ENCODE measurements around the gene LRGUK.

The LRGUK gene

GRCh38 chr7:134245253-134245652, 118.1 kb downstream of the LRGUK start:
- Histone ChIP-seq H3K4me1 (ENCODE audit: control insufficient read depth, insufficient read depth, low read length, poor library complexity, severe bottlenecking) (no peaks in the 10 kb centered on the region), H3K9me3 (ENCODE audit: control insufficient read depth, low read length) (no peaks in the 10 kb centered on the region), H3K27ac (ENCODE audit: low read depth, low read length, severe bottlenecking) (no peak overlapping the region), H3K4me3 (ENCODE audit: extremely low read depth, insufficient read depth, low read length, poor library complexity, severe bottlenecking) (no peak overlapping the region), H3K36me3 (ENCODE audit: control insufficient read depth, insufficient read depth, low read length) (no peaks in the 10 kb centered on the region)
- 100% methylated on average over 2 of the region's 2 CpGs; no CpG with 5 or more reads in 1 of the 2 experiments for WGBS, 2 experiments (ENCODE audit: insufficient coverage in 2 of 2)

GRCh38 chr7:134246347-134246746, 119.2 kb downstream of the LRGUK start:
- no peaks in the 10 kb centered on the region for H3K4me1 ChIP-seq (ENCODE audit: control insufficient read depth, insufficient read depth, low read length, poor library complexity, severe bottlenecking)
- H3K4me3 ChIP-seq (ENCODE audit: extremely low read depth, insufficient read depth, low read length, poor library complexity, severe bottlenecking): no peak overlapping the region
- no peaks in the 10 kb centered on the region for H3K36me3 ChIP-seq (ENCODE audit: control insufficient read depth, insufficient read depth, low read length)
- no peak overlapping the region for H3K27ac ChIP-seq (ENCODE audit: low read depth, low read length, severe bottlenecking)
- WGBS, 2 experiments (ENCODE audit: insufficient coverage in 2 of 2): 80% methylated on average over 1 of the region's 3 CpGs; no CpG with 5 or more reads in 1 of the 2 experiments
- H3K9me3 ChIP-seq (ENCODE audit: control insufficient read depth, low read length): no peaks in the 10 kb centered on the region

- Histone ChIP-seq H3K4me3 (ENCODE audit: extremely low read depth, insufficient read depth, low read length, poor library complexity, severe bottlenecking) (no peak overlapping the region), H3K36me3 (ENCODE audit: control insufficient read depth, insufficient read depth, low read length) (no peaks in the 10 kb centered on the region), H3K27ac (ENCODE audit: low read depth, low read length, severe bottlenecking) (no peak overlapping the region), H3K9me3 (ENCODE audit: control insufficient read depth, low read length) (no peaks in the 10 kb centered on the region), H3K4me1 (ENCODE audit: control insufficient read depth, insufficient read depth, low read length, poor library complexity, severe bottlenecking) (no peaks in the 10 kb centered on the region)
- WGBS, 2 experiments (ENCODE audit: insufficient coverage in 2 of 2): no CpG with 5 or more reads among the region's 2 CpGs
Observed at GRCh38 chr7:134246761-134247160, 119.6 kb downstream of the LRGUK start.

GRCh38 chr7:134248196-134248595, 121.1 kb downstream of the LRGUK start:
- Histone ChIP-seq H3K9me3 (ENCODE audit: control insufficient read depth, low read length) (no peaks in the 10 kb centered on the region), H3K4me3 (ENCODE audit: extremely low read depth, insufficient read depth, low read length, poor library complexity, severe bottlenecking) (no peak overlapping the region), H3K27ac (ENCODE audit: low read depth, low read length, severe bottlenecking) (no peak overlapping the region), H3K4me1 (ENCODE audit: control insufficient read depth, insufficient read depth, low read length, poor library complexity, severe bottlenecking) (no peaks in the 10 kb centered on the region), H3K36me3 (ENCODE audit: control insufficient read depth, insufficient read depth, low read length) (no peaks in the 10 kb centered on the region)
- WGBS, 2 experiments (ENCODE audit: insufficient coverage in 2 of 2): 84 to 92% methylated on average over 1 to 2 of the region's 3 CpGs

- Histone ChIP-seq H3K9me3 (ENCODE audit: control insufficient read depth, low read length) (no peaks in the 10 kb centered on the region), H3K4me1 (ENCODE audit: control insufficient read depth, insufficient read depth, low read length, poor library complexity, severe bottlenecking) (no peaks in the 10 kb centered on the region)
- WGBS, 2 experiments (ENCODE audit: insufficient coverage in 2 of 2): 94% methylated on average over 2 of the region's 3 CpGs; no CpG with 5 or more reads in 1 of the 2 experiments
Observed at GRCh38 chr7:134254311-134254710, 127.2 kb downstream of the LRGUK start.

GRCh38 chr7:134255814-134256213, 128.7 kb downstream of the LRGUK start:
- no peaks in the 10 kb centered on the region for H3K4me1 ChIP-seq (ENCODE audit: control insufficient read depth, insufficient read depth, low read length, poor library complexity, severe bottlenecking)
- WGBS, 2 experiments (ENCODE audit: insufficient coverage in 2 of 2): 84 to 94% methylated on average over 2 to 4 of the region's 5 CpGs

More at GRCh38 chr7:134254311-134254710, 127.2 kb downstream of the LRGUK start:
- H3K4me3 ChIP-seq (ENCODE audit: extremely low read depth, insufficient read depth, low read length, poor library complexity, severe bottlenecking): no peak overlapping the region
- no peak overlapping the region for H3K27ac ChIP-seq (ENCODE audit: low read depth, low read length, severe bottlenecking)
- no peaks in the 10 kb centered on the region for H3K36me3 ChIP-seq (ENCODE audit: control insufficient read depth, insufficient read depth, low read length)

GRCh38 chr7:134262322-134262721, 135.2 kb downstream of the LRGUK start:
- 67 to 95% methylated on average over 2 to 3 of the region's 4 CpGs for WGBS, 2 experiments (ENCODE audit: insufficient coverage in 2 of 2)
- Histone ChIP-seq H3K36me3 (ENCODE audit: control insufficient read depth, insufficient read depth, low read length) (no peaks in the 10 kb centered on the region), H3K4me1 (ENCODE audit: control insufficient read depth, insufficient read depth, low read length, poor library complexity, severe bottlenecking) (no peaks in the 10 kb centered on the region), H3K27ac (ENCODE audit: low read depth, low read length, severe bottlenecking) (no peak overlapping the region), H3K9me3 (ENCODE audit: control insufficient read depth, low read length) (no peaks in the 10 kb centered on the region), H3K4me3 (ENCODE audit: extremely low read depth, insufficient read depth, low read length, poor library complexity, severe bottlenecking) (no peak overlapping the region)

More at GRCh38 chr7:134255814-134256213, 128.7 kb downstream of the LRGUK start:
- Histone ChIP-seq H3K36me3 (ENCODE audit: control insufficient read depth, insufficient read depth, low read length) (no peaks in the 10 kb centered on the region), H3K27ac (ENCODE audit: low read depth, low read length, severe bottlenecking) (no peak overlapping the region), H3K4me3 (ENCODE audit: extremely low read depth, insufficient read depth, low read length, poor library complexity, severe bottlenecking) (no peak overlapping the region), H3K9me3 (ENCODE audit: control insufficient read depth, low read length) (no peaks in the 10 kb centered on the region)

- no peaks in the 10 kb centered on the region for H3K4me1 ChIP-seq (ENCODE audit: control insufficient read depth, insufficient read depth, low read length, poor library complexity, severe bottlenecking)
- WGBS, 2 experiments (ENCODE audit: insufficient coverage in 2 of 2): 70 to 78% methylated on average over 5 of the region's 5 CpGs
- no peak overlapping the region for H3K27ac ChIP-seq (ENCODE audit: low read depth, low read length, severe bottlenecking)
Observed at GRCh38 chr7:134276951-134277350, 149.8 kb downstream of the LRGUK start.

GRCh38 chr7:134278502-134279153, 151.5 kb downstream of the LRGUK start:
- Histone ChIP-seq H3K9me3 (ENCODE audit: control insufficient read depth, low read length) (no peaks in the 10 kb centered on the region), H3K4me1 (ENCODE audit: control insufficient read depth, insufficient read depth, low read length, poor library complexity, severe bottlenecking) (no peaks in the 10 kb centered on the region), H3K27ac (ENCODE audit: low read depth, low read length, severe bottlenecking) (no peak overlapping the region), H3K4me3 (ENCODE audit: extremely low read depth, insufficient read depth, low read length, poor library complexity, severe bottlenecking) (no peak overlapping the region), H3K36me3 (ENCODE audit: control insufficient read depth, insufficient read depth, low read length) (no peaks in the 10 kb centered on the region)
- WGBS, 2 experiments (ENCODE audit: insufficient coverage in 2 of 2): 90 to 100% methylated on average over 1 to 2 of the region's 7 CpGs

More at GRCh38 chr7:134276951-134277350, 149.8 kb downstream of the LRGUK start:
- no peaks in the 10 kb centered on the region for H3K9me3 ChIP-seq (ENCODE audit: control insufficient read depth, low read length)
- H3K4me3 ChIP-seq (ENCODE audit: extremely low read depth, insufficient read depth, low read length, poor library complexity, severe bottlenecking): no peak overlapping the region
- H3K36me3 ChIP-seq (ENCODE audit: control insufficient read depth, insufficient read depth, low read length): no peaks in the 10 kb centered on the region

- H3K9me3 ChIP-seq (ENCODE audit: control insufficient read depth, low read length): no peaks in the 10 kb centered on the region
- H3K36me3 ChIP-seq (ENCODE audit: control insufficient read depth, insufficient read depth, low read length): no peaks in the 10 kb centered on the region
- no peak overlapping the region for H3K27ac ChIP-seq (ENCODE audit: low read depth, low read length, severe bottlenecking)
- no peak overlapping the region for H3K4me3 ChIP-seq (ENCODE audit: extremely low read depth, insufficient read depth, low read length, poor library complexity, severe bottlenecking)
- 86 to 92% methylated on average over 3 of the region's 3 CpGs for WGBS, 2 experiments (ENCODE audit: insufficient coverage in 2 of 2)
- H3K4me1 ChIP-seq (ENCODE audit: control insufficient read depth, insufficient read depth, low read length, poor library complexity, severe bottlenecking): no peaks in the 10 kb centered on the region
Observed at GRCh38 chr7:134279336-134279735, 152.2 kb downstream of the LRGUK start.

GRCh38 chr7:134279898-134280297, 152.8 kb downstream of the LRGUK start:
- H3K36me3 ChIP-seq (ENCODE audit: control insufficient read depth, insufficient read depth, low read length): no peaks in the 10 kb centered on the region
- H3K9me3 ChIP-seq (ENCODE audit: control insufficient read depth, low read length): no peaks in the 10 kb centered on the region
- H3K4me3 ChIP-seq (ENCODE audit: extremely low read depth, insufficient read depth, low read length, poor library complexity, severe bottlenecking): no peak overlapping the region
- no peaks in the 10 kb centered on the region for H3K4me1 ChIP-seq (ENCODE audit: control insufficient read depth, insufficient read depth, low read length, poor library complexity, severe bottlenecking)
- no peak overlapping the region for H3K27ac ChIP-seq (ENCODE audit: low read depth, low read length, severe bottlenecking)

All from mesodermal cell (in vitro differentiated cells).